ENCODE measurements around the gene GOLGA6A. TPM values are rescaled to one million over a fixed set of nuclear protein-coding genes. Genes with fewer than 3 reads are reported as not detected.
"Not testable (repeated sequence)": the region's sequence is repeated elsewhere in the genome, so short reads cannot be mapped to it uniquely, and the experiment has no call there.

Gene GOLGA6A
- total RNA-seq, 2 experiments from 2014 or later: 0.16 to 0.42 TPM

- H3K27ac Mint-ChIP-seq; H3K27ac ChIP-seq (ENCODE audit: low read depth in 1 of 2, low read length in 2 of 2); H3K36me3 ChIP-seq (ENCODE audit: insufficient read depth, low read length); H3K4me3 ChIP-seq (ENCODE audit: low read length); H3K4me1 Mint-ChIP-seq (ENCODE audit: low read depth); H3K9me3 Mint-ChIP-seq; H3K36me3 Mint-ChIP-seq (ENCODE audit: low read depth); H3K9me3 ChIP-seq (ENCODE audit: control insufficient read depth in 1 of 2, insufficient read depth in 1 of 2, low read length in 2 of 2); H3K27me3 Mint-ChIP-seq; intact Hi-C loops (cut with DNase I, micrococcal nuclease); POLR2A ChIA-PET; DNase-seq; H3K4me1 ChIP-seq (ENCODE audit: insufficient read depth, low read length); ATAC-seq (ENCODE audit: poor library complexity); H3K27me3 ChIP-seq (ENCODE audit: control insufficient read depth in 1 of 2, insufficient read depth in 2 of 2, low read length in 2 of 2); H3K4me3 Mint-ChIP-seq; CTCF ChIA-PET: not testable (repeated sequence)
Measured at GRCh38 chr15:74096753-74097474, 14.6 kb upstream of the GOLGA6A start.

GRCh38 chr15:74095610-74096009 is 13.3 kb upstream of the GOLGA6A start:
- H3K27ac ChIP-seq (ENCODE audit: low read depth in 1 of 2, low read length in 2 of 2); H3K4me3 Mint-ChIP-seq; DNase-seq; H3K4me1 Mint-ChIP-seq (ENCODE audit: low read depth); intact Hi-C loops (cut with DNase I, micrococcal nuclease); H3K9me3 Mint-ChIP-seq; H3K27ac Mint-ChIP-seq; H3K27me3 ChIP-seq (ENCODE audit: control insufficient read depth in 1 of 2, insufficient read depth in 2 of 2, low read length in 2 of 2); H3K9me3 ChIP-seq (ENCODE audit: control insufficient read depth in 1 of 2, insufficient read depth in 1 of 2, low read length in 2 of 2); H3K36me3 ChIP-seq (ENCODE audit: insufficient read depth, low read length); POLR2A ChIA-PET; H3K4me1 ChIP-seq (ENCODE audit: insufficient read depth, low read length); H3K36me3 Mint-ChIP-seq (ENCODE audit: low read depth); ATAC-seq (ENCODE audit: poor library complexity); CTCF ChIA-PET; H3K4me3 ChIP-seq (ENCODE audit: low read length); H3K27me3 Mint-ChIP-seq: not testable (repeated sequence)

GRCh38 chr15:74094567-74094966 is 12.2 kb upstream of the GOLGA6A start:
- H3K4me3 ChIP-seq (ENCODE audit: low read length); H3K27ac ChIP-seq (ENCODE audit: low read depth in 1 of 2, low read length in 2 of 2); H3K27me3 Mint-ChIP-seq; H3K9me3 Mint-ChIP-seq; H3K4me3 Mint-ChIP-seq; ATAC-seq (ENCODE audit: poor library complexity); H3K36me3 Mint-ChIP-seq (ENCODE audit: low read depth); H3K4me1 Mint-ChIP-seq (ENCODE audit: low read depth); DNase-seq; H3K36me3 ChIP-seq (ENCODE audit: insufficient read depth, low read length); H3K4me1 ChIP-seq (ENCODE audit: insufficient read depth, low read length); H3K27ac Mint-ChIP-seq; POLR2A ChIA-PET; H3K9me3 ChIP-seq (ENCODE audit: control insufficient read depth in 1 of 2, insufficient read depth in 1 of 2, low read length in 2 of 2); CTCF ChIA-PET; intact Hi-C loops (cut with DNase I, micrococcal nuclease); H3K27me3 ChIP-seq (ENCODE audit: control insufficient read depth in 1 of 2, insufficient read depth in 2 of 2, low read length in 2 of 2): not testable (repeated sequence)

- H3K36me3 ChIP-seq (ENCODE audit: insufficient read depth, low read length); H3K4me1 Mint-ChIP-seq (ENCODE audit: low read depth); H3K36me3 Mint-ChIP-seq (ENCODE audit: low read depth); ATAC-seq (ENCODE audit: poor library complexity); H3K27me3 Mint-ChIP-seq; intact Hi-C loops (cut with DNase I, micrococcal nuclease); H3K4me3 ChIP-seq (ENCODE audit: low read length); H3K27ac Mint-ChIP-seq; H3K4me3 Mint-ChIP-seq; H3K9me3 ChIP-seq (ENCODE audit: control insufficient read depth in 1 of 2, insufficient read depth in 1 of 2, low read length in 2 of 2); H3K27me3 ChIP-seq (ENCODE audit: control insufficient read depth in 1 of 2, insufficient read depth in 2 of 2, low read length in 2 of 2); H3K9me3 Mint-ChIP-seq; H3K4me1 ChIP-seq (ENCODE audit: insufficient read depth, low read length); DNase-seq; POLR2A ChIA-PET; CTCF ChIA-PET; H3K27ac ChIP-seq (ENCODE audit: low read depth in 1 of 2, low read length in 2 of 2): not testable (repeated sequence)
Measured at GRCh38 chr15:74075781-74076180, 6.6 kb downstream of the GOLGA6A start.

- H3K4me1 Mint-ChIP-seq (ENCODE audit: low read depth); H3K27ac ChIP-seq (ENCODE audit: low read depth in 1 of 2, low read length in 2 of 2); H3K9me3 Mint-ChIP-seq; H3K27ac Mint-ChIP-seq; H3K4me1 ChIP-seq (ENCODE audit: insufficient read depth, low read length); ATAC-seq (ENCODE audit: poor library complexity); H3K4me3 Mint-ChIP-seq; H3K4me3 ChIP-seq (ENCODE audit: low read length); POLR2A ChIA-PET; intact Hi-C loops (cut with DNase I, micrococcal nuclease); CTCF ChIA-PET; H3K36me3 ChIP-seq (ENCODE audit: insufficient read depth, low read length); H3K36me3 Mint-ChIP-seq (ENCODE audit: low read depth); H3K27me3 Mint-ChIP-seq; H3K27me3 ChIP-seq (ENCODE audit: control insufficient read depth in 1 of 2, insufficient read depth in 2 of 2, low read length in 2 of 2); H3K9me3 ChIP-seq (ENCODE audit: control insufficient read depth in 1 of 2, insufficient read depth in 1 of 2, low read length in 2 of 2): not testable (repeated sequence)
- peak in 8 of 14 experiments; percentile 13 to 57 (median 36) for DNase-seq
Measured at GRCh38 chr15:74072614-74073337, 9.6 kb downstream of the GOLGA6A start.

- H3K36me3 ChIP-seq (ENCODE audit: insufficient read depth, low read length); intact Hi-C loops (cut with DNase I, micrococcal nuclease); H3K36me3 Mint-ChIP-seq (ENCODE audit: low read depth); H3K27me3 Mint-ChIP-seq; H3K27me3 ChIP-seq (ENCODE audit: control insufficient read depth in 1 of 2, insufficient read depth in 2 of 2, low read length in 2 of 2); H3K9me3 ChIP-seq (ENCODE audit: control insufficient read depth in 1 of 2, insufficient read depth in 1 of 2, low read length in 2 of 2); CTCF ChIA-PET; H3K4me1 ChIP-seq (ENCODE audit: insufficient read depth, low read length); H3K4me3 Mint-ChIP-seq; DNase-seq; ATAC-seq (ENCODE audit: poor library complexity); POLR2A ChIA-PET; H3K27ac Mint-ChIP-seq; H3K9me3 Mint-ChIP-seq; H3K27ac ChIP-seq (ENCODE audit: low read depth in 1 of 2, low read length in 2 of 2); H3K4me3 ChIP-seq (ENCODE audit: low read length); H3K4me1 Mint-ChIP-seq (ENCODE audit: low read depth): not testable (repeated sequence)
Measured at GRCh38 chr15:74072132-74072531, 10.2 kb downstream of the GOLGA6A start.

- POLR2A ChIA-PET; ATAC-seq (ENCODE audit: poor library complexity); H3K27ac Mint-ChIP-seq; H3K27me3 Mint-ChIP-seq; H3K27ac ChIP-seq (ENCODE audit: low read depth in 1 of 2, low read length in 2 of 2); CTCF ChIA-PET; H3K4me3 ChIP-seq (ENCODE audit: low read length); H3K4me3 Mint-ChIP-seq; H3K27me3 ChIP-seq (ENCODE audit: control insufficient read depth in 1 of 2, insufficient read depth in 2 of 2, low read length in 2 of 2); H3K4me1 Mint-ChIP-seq (ENCODE audit: low read depth); H3K36me3 ChIP-seq (ENCODE audit: insufficient read depth, low read length); intact Hi-C loops (cut with DNase I, micrococcal nuclease); H3K9me3 ChIP-seq (ENCODE audit: control insufficient read depth in 1 of 2, insufficient read depth in 1 of 2, low read length in 2 of 2); H3K36me3 Mint-ChIP-seq (ENCODE audit: low read depth); H3K9me3 Mint-ChIP-seq; H3K4me1 ChIP-seq (ENCODE audit: insufficient read depth, low read length); DNase-seq: not testable (repeated sequence)
Measured at GRCh38 chr15:74071645-74072044, 10.7 kb downstream of the GOLGA6A start.
